ENCODE measurements around the gene TMEM244.

GRCh38 chr6:129785756-129786135, 75.4 kb downstream of the TMEM244 start:
- TF ChIP-seq, protein P1, sequence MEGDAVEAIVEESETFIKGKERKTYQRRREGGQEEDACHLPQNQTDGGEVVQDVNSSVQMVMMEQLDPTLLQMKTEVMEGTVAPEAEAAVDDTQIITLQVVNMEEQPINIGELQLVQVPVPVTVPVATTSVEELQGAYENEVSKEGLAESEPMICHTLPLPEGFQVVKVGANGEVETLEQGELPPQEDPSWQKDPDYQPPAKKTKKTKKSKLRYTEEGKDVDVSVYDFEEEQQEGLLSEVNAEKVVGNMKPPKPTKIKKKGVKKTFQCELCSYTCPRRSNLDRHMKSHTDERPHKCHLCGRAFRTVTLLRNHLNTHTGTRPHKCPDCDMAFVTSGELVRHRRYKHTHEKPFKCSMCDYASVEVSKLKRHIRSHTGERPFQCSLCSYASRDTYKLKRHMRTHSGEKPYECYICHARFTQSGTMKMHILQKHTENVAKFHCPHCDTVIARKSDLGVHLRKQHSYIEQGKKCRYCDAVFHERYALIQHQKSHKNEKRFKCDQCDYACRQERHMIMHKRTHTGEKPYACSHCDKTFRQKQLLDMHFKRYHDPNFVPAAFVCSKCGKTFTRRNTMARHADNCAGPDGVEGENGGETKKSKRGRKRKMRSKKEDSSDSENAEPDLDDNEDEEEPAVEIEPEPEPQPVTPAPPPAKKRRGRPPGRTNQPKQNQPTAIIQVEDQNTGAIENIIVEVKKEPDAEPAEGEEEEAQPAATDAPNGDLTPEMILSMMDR (IDR thresholded peaks at IDR 0.05), result no peak
- no peak for TF ChIP-seq EP300 (IDR thresholded peaks at IDR 0.05)

Data from tibial nerve (tissue), 4 donors.